Esophagus muscularis mucosa (tissue), 4 donors: ENCODE data around the gene RAB5A.
"Not testable (repeated sequence)": the region's sequence is repeated elsewhere in the genome, so short reads cannot be mapped to it uniquely, and the experiment has no call there.

Experiments
- EP300 ChIP-seq: sonication (generic); formaldehyde crosslinking; IDR thresholded peaks from one replicate; pipeline ENCODE4 v1.6.1; 2017; ENCODE audit warnings: antibody characterized with exemption
- POLR2A ChIP-seq: fragments of 450-650 bp; IDR thresholded peaks from one replicate; pipeline ENCODE4 v1.6.1; 2017; ENCODE audit warnings: antibody characterized with exemption, moderate library complexity, mild to moderate bottlenecking, low read depth
- POLR2AphosphoS5 ChIP-seq, 2 donors: sonication (generic); formaldehyde crosslinking; IDR thresholded peaks; one replicate each; pipeline ENCODE4 v1.6.1; 2017; ENCODE audit warnings: antibody characterized with exemption in 2 of 2
- TF ChIP-seq, protein P1 (sequence below), 3 experiments: fragments of 200-600 bp in 2 of 3; fragments of 450-650 bp in 1 of 3; sonication (generic) in 2 of 3; IDR thresholded peaks; one replicate each; pipeline ENCODE4 v1.5.1; 2017 to 2019; ENCODE audit warnings: antibody characterized with exemption in 3 of 3, mild to moderate bottlenecking in 2 of 3, moderate library complexity in 1 of 3

DNA sequence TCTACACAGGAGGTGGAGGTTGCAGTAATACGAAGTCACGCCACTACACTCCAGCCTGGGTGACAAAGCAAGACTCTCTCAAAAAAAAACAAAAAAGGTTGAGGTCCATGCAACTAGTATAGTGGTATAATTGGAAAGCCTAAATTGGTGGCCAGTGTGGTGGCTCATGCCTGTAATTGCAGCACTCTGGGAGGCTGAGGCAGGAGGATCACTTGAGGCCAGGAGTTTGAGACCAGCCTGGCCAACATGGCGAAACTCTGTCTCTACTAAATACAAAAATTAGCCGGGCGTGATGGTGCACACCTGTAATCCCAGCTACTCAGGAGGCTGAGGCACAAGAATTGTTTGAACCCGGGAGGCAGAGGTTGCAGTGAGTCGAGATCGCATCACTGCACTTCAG lies 42.0 kb downstream of the RAB5A start:
- TF ChIP-seq, protein P1, sequence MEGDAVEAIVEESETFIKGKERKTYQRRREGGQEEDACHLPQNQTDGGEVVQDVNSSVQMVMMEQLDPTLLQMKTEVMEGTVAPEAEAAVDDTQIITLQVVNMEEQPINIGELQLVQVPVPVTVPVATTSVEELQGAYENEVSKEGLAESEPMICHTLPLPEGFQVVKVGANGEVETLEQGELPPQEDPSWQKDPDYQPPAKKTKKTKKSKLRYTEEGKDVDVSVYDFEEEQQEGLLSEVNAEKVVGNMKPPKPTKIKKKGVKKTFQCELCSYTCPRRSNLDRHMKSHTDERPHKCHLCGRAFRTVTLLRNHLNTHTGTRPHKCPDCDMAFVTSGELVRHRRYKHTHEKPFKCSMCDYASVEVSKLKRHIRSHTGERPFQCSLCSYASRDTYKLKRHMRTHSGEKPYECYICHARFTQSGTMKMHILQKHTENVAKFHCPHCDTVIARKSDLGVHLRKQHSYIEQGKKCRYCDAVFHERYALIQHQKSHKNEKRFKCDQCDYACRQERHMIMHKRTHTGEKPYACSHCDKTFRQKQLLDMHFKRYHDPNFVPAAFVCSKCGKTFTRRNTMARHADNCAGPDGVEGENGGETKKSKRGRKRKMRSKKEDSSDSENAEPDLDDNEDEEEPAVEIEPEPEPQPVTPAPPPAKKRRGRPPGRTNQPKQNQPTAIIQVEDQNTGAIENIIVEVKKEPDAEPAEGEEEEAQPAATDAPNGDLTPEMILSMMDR (IDR thresholded peaks at IDR 0.05), result not testable (repeated sequence)
- not testable (repeated sequence) for TF ChIP-seq POLR2AphosphoS5 (IDR thresholded peaks at IDR 0.05); EP300; POLR2A
